Inflammatory macrophage treated with lipopolysaccharide for 1 hour (primary cell): ENCODE data around the gene HBEGF.
A peak's percentile ranks its signal among the peaks of the same experiment; 100 is the strongest.

Experiments
- DNase-seq, 2 donors: peaks; one replicate each; pipeline ENCODE4 v3.0.0-alpha.2; 2020 to 2022

The HBEGF gene

GRCh38 chr5:140346348-140347221 lies at the start of gene HBEGF:
Gene HBEGF (minus strand): TSS chr5:140346603. CDS start chr5:140346328, 275 bp downstream.
- DNase-seq: peak; percentile 62 to 65

DNA sequence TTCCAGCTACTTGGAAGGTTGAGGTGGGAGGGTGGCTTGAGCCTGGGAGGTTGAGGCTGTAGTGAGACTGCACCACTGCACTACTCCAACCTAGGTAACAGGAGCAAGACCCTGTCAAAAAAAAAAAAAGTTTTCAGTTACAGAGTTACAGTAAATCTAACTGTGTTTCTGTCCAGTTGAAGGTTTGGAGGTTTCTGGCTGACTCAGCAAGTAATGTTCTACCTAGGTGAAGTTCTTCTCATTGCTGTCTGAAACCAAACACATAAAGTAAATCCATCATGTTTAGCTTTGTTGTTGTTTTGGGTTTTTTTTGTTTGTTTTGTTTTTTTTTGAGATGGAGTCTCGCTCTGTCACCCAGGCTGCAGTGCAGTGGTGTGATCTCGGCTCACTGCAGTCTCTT lies 47.3 kb upstream of the HBEGF start:
- DNase-seq: no peak

DNA sequence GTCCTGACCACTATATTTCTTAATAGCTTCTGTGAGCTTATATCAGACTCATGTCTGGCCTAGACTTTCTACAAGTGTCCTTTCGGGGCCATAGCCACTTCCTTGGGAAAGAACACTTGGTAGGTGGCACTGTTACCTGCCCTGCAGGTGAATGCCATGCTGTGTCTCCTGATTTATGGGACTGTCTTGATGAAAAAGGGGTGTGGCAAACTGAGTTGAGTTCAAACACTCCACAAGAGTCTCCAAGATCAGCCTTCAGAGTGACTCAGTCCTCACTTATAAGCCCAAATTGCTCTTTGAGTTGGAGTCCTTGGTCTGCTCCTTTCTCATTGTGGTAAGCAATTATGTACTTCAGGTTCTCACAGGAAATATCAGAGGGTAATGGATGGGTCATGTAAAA lies 45.3 kb upstream of the HBEGF start:
- DNase-seq: no peak

- peak; percentile 50 to 52 for DNase-seq
Observed at GRCh38 chr5:140391312-140391711, 44.9 kb upstream of the HBEGF start.

- DNase-seq: no peak
Observed at GRCh38 chr5:140388052-140388451, 41.6 kb upstream of the HBEGF start.

DNA sequence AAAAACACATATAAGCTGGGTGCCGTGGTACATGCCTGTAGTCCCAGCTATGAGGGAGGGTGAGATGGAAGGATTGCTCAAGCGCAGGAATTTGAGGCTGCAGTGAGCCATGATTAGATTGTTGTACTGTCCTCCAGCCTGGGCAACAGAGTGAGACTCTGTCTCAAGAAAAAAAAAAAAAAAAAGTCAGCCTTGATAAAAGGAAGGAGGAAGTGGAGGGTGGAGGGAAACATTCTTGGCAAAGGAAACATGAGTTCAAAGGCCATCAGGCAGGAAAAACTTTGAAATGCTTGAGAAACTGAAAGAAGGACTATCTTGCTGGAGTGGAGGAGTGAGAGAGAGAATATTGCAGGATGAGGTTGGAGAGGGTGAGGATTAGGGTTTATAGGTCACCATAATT lies 36.9 kb upstream of the HBEGF start:
- no peak for DNase-seq

DNA sequence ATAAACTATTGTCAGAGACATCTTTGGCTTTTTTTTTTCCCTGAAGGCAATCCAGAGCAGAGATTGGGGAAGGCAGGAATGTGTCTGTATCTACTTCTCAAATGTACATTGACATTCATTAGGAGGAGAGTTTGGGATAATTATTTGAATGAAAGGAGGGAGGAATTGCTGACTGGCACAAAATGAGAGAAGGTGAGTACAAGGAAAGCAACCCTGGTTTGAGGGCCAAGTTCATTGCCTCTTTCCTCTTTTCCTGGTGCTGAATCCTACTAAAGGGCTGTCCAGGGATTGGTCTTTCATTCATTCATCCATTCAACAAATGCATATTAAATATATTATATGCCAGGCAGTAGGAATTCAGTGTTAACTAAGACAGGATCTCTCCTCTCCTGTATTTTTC lies 36.5 kb upstream of the HBEGF start:
- DNase-seq: no peak

DNA sequence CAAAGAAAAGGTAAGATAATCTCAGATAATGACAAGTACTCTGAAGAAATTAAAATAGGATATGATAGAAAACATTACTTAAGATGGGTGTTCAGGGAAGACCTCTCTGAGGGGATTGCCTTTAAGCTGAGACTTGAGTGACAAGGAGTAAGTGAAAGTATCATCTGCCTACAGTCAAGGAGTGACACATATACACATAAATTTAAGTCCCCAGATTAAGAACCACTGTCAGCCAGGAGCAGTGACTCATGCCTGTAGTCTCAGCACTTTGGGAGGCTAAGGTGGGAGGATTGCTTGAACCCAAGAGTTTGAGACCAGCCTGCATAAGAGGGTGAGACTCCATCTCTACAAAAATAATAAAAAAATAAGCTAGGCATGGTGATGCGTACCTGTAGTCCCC lies 35.6 kb upstream of the HBEGF start:
- no peak for DNase-seq

GRCh38 chr5:140381351-140381750 lies 34.9 kb upstream of the HBEGF start:
- DNase-seq: no peak

DNA sequence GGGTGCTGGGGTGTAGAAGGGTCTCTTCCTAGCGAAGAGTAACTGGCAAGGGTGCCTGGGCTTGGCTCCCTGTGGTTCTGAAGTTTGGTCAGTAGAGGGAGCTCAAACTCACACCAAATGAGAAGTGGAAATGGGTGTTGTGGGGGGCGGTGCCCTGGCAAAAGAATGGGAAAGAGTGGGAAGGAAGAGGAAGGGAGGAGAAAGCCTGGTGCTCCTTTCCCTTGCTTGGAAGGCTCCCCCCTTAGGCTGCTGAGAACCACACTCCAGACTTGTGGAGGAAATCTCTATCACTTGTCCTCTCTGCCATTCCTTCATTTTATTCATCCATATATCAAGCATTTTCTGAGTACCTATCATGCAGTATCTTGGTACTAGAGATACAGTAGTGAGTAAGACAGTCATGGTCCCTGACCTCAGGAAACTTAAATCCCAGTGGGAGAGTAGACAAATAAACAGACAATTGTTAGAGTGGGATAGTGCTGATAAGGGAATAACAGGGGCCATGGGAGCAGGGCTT lies 26.6 kb upstream of the HBEGF start:
- peak; percentile 55 to 78 for DNase-seq

- no peak for DNase-seq
Observed at GRCh38 chr5:140371356-140372151, 25.2 kb upstream of the HBEGF start.

- no peak for DNase-seq
Observed at GRCh38 chr5:140367256-140368013, 21.0 kb upstream of the HBEGF start.

DNA sequence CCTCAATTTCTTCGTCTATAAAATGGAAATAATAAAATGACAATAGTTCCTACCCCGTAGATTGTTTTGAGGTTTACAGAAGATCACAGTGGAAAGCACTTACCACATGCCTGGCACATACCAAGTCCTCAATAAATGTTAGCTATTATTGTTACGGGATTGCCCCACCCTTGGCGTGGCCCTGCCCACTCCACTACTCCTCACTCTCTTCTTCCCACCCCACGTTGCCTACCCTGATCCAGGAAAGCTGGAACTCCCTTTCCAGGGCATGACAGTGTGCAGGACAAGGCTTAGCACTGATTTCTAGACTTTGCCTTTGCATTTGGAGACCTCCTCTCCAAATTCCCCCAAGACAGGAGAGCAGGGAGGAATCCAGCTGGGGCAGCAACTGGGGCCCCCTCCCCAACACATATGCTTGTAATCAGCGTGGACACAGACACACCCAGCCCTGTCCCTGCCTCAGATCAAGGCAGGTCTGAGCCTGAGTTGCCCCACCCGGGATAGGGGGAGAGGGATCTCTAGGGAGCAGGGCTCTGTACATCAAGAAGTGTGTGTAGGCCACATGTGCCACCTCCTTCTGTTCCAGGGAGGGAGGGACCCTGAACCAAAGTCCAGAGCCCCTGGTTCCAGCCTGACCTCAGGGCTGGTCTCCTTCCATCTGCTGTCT lies 20.3 kb upstream of the HBEGF start:
- no peak for DNase-seq

GRCh38 chr5:140365941-140366340 lies 19.5 kb upstream of the HBEGF start:
- no peak for DNase-seq

DNA sequence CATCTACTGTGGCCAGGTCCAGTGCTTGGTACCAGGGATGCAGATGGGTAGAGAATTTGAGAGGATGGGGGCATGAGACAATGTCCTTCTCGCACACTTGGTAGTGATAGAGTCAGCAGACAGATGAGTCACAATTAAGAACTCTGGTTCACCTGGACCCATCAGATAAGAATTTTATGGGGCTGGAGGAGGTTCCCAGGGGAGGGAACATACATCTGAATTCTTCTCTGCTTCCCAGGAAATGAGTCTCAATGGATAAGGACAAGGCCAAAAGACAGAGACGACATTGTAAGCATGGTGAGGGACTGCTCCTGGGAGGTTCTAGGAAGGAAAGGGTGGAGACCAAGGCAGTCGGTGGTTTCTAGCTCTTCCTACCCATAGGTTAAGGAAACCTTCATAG lies 18.9 kb upstream of the HBEGF start:
- no peak for DNase-seq

DNA sequence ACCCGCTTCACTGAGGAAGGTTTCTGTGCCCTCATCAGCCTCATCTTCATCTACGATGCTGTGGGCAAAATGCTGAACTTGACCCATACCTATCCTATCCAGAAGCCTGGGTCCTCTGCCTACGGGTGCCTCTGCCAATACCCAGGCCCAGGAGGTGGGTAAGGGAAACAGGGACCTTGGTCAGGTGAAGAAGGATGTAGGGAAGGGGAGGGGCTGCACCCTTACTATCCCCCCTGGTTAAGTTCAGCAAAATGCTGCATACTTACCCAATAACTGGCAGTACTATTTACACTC lies 18.0 kb upstream of the HBEGF start:
- DNase-seq: no peak

DNA sequence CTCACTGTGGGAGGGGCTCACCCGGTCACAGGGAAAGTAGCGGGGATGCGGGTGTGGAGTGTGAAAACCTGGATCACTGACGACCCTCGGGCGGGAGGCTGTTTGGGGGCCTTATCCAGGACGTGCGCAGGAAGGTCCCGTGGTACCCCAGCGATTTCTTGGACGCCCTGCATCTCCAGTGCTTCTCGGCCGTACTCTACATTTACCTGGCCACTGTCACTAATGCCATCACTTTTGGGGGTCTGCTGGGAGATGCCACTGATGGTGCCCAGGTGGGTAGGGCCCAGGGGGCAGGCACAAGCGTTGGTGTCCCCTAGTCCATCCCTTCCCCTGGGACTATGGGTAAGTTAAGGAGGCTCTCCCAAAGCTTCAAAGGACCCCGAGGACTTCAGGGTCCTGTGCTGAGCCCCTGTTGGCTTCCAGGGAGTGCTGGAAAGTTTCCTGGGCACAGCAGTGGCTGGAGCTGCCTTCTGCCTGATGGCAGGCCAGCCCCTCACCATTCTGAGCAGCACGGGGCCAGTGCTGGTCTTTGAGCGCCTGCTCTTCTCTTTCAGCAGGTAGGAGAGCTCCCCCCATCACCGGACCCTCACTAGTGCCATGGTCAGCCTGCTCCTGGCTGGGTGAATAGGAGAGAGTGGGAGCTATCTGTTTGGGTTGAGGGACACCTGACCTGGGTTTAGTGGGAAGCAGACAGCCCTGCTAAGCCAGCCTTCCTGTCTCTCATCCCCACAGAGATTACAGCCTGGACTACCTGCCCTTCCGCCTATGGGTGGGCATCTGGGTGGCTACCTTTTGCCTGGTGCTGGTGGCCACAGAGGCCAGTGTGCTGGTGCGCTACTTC lies 17.4 kb upstream of the HBEGF start:
- DNase-seq: no peak

- peak; percentile 61 to 91 for DNase-seq
Observed at GRCh38 chr5:140362875-140363630, 16.6 kb upstream of the HBEGF start.

DNA sequence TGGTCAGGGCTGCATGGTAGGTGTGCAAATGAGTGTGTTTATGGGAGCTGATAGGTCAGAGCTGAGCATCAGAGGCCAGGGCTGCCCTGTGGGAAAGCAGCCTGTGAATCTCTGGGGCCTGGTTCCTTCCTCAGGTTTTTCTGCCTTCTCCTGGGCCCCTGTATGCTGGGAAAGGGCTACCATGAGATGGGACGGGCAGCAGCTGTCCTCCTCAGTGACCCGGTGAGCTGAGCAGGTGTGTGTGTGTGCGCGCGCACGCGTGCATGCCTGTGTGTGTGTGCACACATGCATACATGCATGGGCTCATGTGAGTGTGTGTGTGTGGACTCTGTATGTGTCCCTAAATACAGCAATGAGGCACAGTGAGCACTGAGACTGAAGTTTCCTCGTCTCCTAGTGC lies 15.9 kb upstream of the HBEGF start:
- DNase-seq: no peak

- DNase-seq: no peak
Observed at GRCh38 chr5:140361901-140362300, 15.5 kb upstream of the HBEGF start.
